ENCODE data around the gene BCL2.

DNA sequence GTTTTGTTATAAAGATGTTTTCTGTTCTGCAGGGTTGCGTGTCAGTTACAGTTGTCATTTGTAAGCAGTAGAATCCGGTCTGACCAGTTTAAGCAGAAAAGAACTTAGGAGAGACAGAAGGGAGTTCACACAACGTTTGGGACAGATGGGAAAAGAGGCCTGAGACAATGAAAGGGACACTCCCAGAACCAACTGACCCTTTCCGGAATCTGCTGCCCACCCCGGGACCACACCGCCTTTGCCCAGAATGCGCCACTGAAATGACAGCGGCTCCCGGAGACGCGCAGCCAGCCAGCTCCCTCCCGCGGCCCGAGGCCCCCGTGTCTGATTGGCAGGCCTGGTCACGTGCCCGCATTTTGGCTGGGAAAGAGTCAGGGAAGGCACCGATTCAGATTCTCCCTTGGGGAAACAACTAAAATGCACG is 244.6 kb downstream of the BCL2 start:
- TF ChIP-seq, protein P1, sequence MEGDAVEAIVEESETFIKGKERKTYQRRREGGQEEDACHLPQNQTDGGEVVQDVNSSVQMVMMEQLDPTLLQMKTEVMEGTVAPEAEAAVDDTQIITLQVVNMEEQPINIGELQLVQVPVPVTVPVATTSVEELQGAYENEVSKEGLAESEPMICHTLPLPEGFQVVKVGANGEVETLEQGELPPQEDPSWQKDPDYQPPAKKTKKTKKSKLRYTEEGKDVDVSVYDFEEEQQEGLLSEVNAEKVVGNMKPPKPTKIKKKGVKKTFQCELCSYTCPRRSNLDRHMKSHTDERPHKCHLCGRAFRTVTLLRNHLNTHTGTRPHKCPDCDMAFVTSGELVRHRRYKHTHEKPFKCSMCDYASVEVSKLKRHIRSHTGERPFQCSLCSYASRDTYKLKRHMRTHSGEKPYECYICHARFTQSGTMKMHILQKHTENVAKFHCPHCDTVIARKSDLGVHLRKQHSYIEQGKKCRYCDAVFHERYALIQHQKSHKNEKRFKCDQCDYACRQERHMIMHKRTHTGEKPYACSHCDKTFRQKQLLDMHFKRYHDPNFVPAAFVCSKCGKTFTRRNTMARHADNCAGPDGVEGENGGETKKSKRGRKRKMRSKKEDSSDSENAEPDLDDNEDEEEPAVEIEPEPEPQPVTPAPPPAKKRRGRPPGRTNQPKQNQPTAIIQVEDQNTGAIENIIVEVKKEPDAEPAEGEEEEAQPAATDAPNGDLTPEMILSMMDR (IDR thresholded peaks at IDR 0.05), result no peak
- no peak for TF ChIP-seq EP300 (IDR thresholded peaks at IDR 0.05; ENCODE audit: low read depth)
- TF ChIP-seq POLR2A (IDR thresholded peaks at IDR 0.05), result peak; percentile 30
- peak in 2 of 3 donors; percentile 9 to 45 for TF ChIP-seq POLR2AphosphoS5 (IDR thresholded peaks at IDR 0.05)

Measured in transverse colon (tissue), 4 donors.